ENCODE data around the gene PATJ. TPM values are rescaled to one million over a fixed set of nuclear protein-coding genes. Genes with fewer than 3 reads are reported as not detected.

The PATJ gene
- total and polyA plus RNA-seq, 2 experiments from 2014 or later, result 35.3 to 68.4 TPM

- Histone ChIP-seq H3K36me3 (ENCODE audit: insufficient read depth) (peaks cover 47% of the 10 kb centered on the region), H3K27me3 (ENCODE audit: insufficient read depth) (no peaks in the 10 kb centered on the region), H3K4me2 (no peak overlapping the region), H3K9me2 (ENCODE audit: insufficient read depth) (no peaks in the 10 kb centered on the region), H3F3A (replicated peaks; ENCODE audit: low read depth) (peaks cover 4% of the 10 kb centered on the region), H3K4me1 (ENCODE audit: insufficient read depth) (no peaks in the 10 kb centered on the region), H3K27ac (ENCODE audit: low read depth) (no peak overlapping the region), H4K20me1 (replicated peaks; ENCODE audit: insufficient read depth) (peaks cover 12% of the 10 kb centered on the region; the same call in 1 of the 2 replicates), H3K4me3 (no peak overlapping the region), H3K79me2 (replicated peaks; ENCODE audit: insufficient read depth) (peaks cover 2% of the 10 kb centered on the region; the same call in 1 of the 2 replicates), H2AFZ (no peak overlapping the region)
- Mint-ChIP-seq H3K36me3 (ENCODE audit: low read depth) (peaks cover 70% of the 10 kb centered on the region), H3K9me3 (no peaks in the 10 kb centered on the region), H3K27ac (no peak overlapping the region), H3K27me3 (ENCODE audit: insufficient read depth, low read depth, poor library complexity) (no peaks in the 10 kb centered on the region), H3K4me1 (no peaks in the 10 kb centered on the region; the same call in 2 of the 3 replicates), H3K4me3 (no peak overlapping the region)
- no peak for DNase-seq (ENCODE audit: low spot score)
- no peak for ATAC-seq
- TF ChIP-seq ETS1 (IDR thresholded peaks at IDR 0.05) (no peak), ZNF114 (CRISPR knock-in tag; IDR thresholded peaks at IDR 0.05) (no peak), ZNF331 (CRISPR knock-in tag; IDR thresholded peaks at IDR 0.05; ENCODE audit: low read depth) (no peak), STAT1 (IDR thresholded peaks at IDR 0.05; ENCODE audit: unreplicated experiment) (no peak), EZH2 (IDR thresholded peaks at IDR 0.05; ENCODE audit: low read depth, unreplicated experiment) (no peak), POLR2AphosphoS5 (IDR thresholded peaks at IDR 0.05; ENCODE audit: low read depth) (no peak), REST (IDR thresholded peaks at IDR 0.05; ENCODE audit: unreplicated experiment) (no peak)
Measured at GRCh38 chr1:62222321-62222720, 480.0 kb downstream of the PATJ start.

GRCh38 chr1:62224182-62224581 is 481.9 kb downstream of the PATJ start:
- TF ChIP-seq EZH2phosphoT487 (IDR thresholded peaks at IDR 0.05; ENCODE audit: unreplicated experiment) (no peak), CTCF (conservative IDR thresholded peaks at IDR 0.05; ENCODE audit: low read depth in 2 of 2) (no peak), EZH2 (IDR thresholded peaks at IDR 0.05; ENCODE audit: low read depth, unreplicated experiment) (no peak)
- Mint-ChIP-seq H3K27ac (no peak overlapping the region), H3K4me3 (no peak overlapping the region), H3K4me1 (peaks cover 17% of the 10 kb centered on the region), H3K27me3 (ENCODE audit: insufficient read depth, low read depth, poor library complexity) (no peaks in the 10 kb centered on the region), H3K36me3 (ENCODE audit: low read depth) (peaks cover 60% of the 10 kb centered on the region), H3K9me3 (no peaks in the 10 kb centered on the region)
- no peaks in the 10 kb centered on the region; the same call in 1 of the 2 replicates for H3K79me2 ChIP-seq (replicated peaks; ENCODE audit: insufficient read depth)
- H3K9me2 ChIP-seq (ENCODE audit: insufficient read depth), result no peaks in the 10 kb centered on the region
- peaks cover 14% of the 10 kb centered on the region for H3K4me1 ChIP-seq (ENCODE audit: insufficient read depth)
- peaks cover 18% of the 10 kb centered on the region for H3F3A ChIP-seq (replicated peaks; ENCODE audit: low read depth)
- H3K36me3 ChIP-seq (ENCODE audit: insufficient read depth), result peaks cover 29% of the 10 kb centered on the region
- H3K4me3 ChIP-seq, result no peak overlapping the region
- no peak overlapping the region for H2AFZ ChIP-seq
- DNase-seq (ENCODE audit: low spot score) (no peak), ATAC-seq (no peak)
- H4K20me1 ChIP-seq (replicated peaks; ENCODE audit: insufficient read depth), result 0 out of 2 replicates have a peak, but pooled peaks cover 6% of the 10 kb centered on the region
- no peak overlapping the region for H3K4me2 ChIP-seq
- no peaks in the 10 kb centered on the region for H3K27me3 ChIP-seq (ENCODE audit: insufficient read depth)
- H3K27ac ChIP-seq (ENCODE audit: low read depth), result no peak overlapping the region
